Epithelial cell of esophagus (primary cell): ENCODE measurements around the gene MACROD1.
A peak's percentile ranks its signal among the peaks of the same experiment; 100 is the strongest.

Experiments used
- DNase-seq: peaks from one replicate; pipeline ENCODE4 v3.0.0; 2010; ENCODE audit warnings: low read depth
- H3K4me3 ChIP-seq: 2 replicates; pipeline ENCODE4 v1.5.1; 2011; ENCODE audit warnings: mild to moderate bottlenecking, low read length, control low read depth
- TF ChIP-seq, protein P1 (sequence below): IDR thresholded peaks from 2 replicates; pipeline ENCODE4 v1.5.1; 2011; ENCODE audit warnings: low read depth, mild to moderate bottlenecking, low read length, control low read depth, inconsistent platforms; ENCODE audit not compliant: insufficient read depth; ENCODE audit errors: missing control alignments

MACROD1 gene

DNA sequence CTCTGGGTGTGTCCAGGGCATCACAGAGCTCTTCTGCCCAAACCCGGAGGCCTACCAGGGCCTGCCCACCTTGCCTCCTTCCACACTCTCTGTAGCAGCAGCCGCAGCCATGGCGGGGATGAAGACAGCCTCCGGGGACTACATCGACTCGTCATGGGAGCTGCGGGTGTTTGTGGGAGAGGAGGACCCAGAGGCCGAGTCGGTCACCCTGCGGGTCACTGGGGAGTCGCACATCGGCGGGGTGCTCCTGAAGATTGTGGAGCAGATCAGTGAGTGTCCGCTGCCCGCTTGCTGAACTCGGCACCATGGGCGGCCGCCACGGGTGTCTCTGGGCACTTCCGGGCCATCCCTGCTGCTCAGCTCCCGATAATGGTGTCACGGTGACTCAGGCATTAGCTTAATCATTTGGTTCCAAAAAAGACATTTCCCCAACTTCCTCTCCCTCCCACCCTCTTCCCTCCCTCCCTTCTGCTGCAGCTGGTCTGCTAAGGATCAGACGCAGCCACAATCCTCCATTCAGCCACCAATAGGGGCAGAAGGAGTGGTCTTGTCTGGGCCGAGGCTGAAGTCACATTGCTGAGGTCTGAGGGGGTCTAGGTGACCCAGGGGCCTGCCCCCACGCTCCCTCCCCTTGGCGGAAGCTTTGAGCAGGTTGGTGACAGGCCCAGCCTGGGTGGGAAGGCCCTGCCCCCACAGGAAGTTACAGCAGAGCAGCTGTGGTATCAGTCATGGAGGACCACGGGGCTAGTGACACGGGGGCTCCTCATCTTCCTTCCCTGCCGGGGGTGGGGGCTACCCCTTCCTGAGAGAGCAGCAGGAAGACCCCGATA is 41.6 kb upstream of the MACROD1 start:
- DNase-seq = no peak
- TF ChIP-seq, protein P1, sequence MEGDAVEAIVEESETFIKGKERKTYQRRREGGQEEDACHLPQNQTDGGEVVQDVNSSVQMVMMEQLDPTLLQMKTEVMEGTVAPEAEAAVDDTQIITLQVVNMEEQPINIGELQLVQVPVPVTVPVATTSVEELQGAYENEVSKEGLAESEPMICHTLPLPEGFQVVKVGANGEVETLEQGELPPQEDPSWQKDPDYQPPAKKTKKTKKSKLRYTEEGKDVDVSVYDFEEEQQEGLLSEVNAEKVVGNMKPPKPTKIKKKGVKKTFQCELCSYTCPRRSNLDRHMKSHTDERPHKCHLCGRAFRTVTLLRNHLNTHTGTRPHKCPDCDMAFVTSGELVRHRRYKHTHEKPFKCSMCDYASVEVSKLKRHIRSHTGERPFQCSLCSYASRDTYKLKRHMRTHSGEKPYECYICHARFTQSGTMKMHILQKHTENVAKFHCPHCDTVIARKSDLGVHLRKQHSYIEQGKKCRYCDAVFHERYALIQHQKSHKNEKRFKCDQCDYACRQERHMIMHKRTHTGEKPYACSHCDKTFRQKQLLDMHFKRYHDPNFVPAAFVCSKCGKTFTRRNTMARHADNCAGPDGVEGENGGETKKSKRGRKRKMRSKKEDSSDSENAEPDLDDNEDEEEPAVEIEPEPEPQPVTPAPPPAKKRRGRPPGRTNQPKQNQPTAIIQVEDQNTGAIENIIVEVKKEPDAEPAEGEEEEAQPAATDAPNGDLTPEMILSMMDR = no peak
- H3K4me3 ChIP-seq = no peak overlapping the region

DNA sequence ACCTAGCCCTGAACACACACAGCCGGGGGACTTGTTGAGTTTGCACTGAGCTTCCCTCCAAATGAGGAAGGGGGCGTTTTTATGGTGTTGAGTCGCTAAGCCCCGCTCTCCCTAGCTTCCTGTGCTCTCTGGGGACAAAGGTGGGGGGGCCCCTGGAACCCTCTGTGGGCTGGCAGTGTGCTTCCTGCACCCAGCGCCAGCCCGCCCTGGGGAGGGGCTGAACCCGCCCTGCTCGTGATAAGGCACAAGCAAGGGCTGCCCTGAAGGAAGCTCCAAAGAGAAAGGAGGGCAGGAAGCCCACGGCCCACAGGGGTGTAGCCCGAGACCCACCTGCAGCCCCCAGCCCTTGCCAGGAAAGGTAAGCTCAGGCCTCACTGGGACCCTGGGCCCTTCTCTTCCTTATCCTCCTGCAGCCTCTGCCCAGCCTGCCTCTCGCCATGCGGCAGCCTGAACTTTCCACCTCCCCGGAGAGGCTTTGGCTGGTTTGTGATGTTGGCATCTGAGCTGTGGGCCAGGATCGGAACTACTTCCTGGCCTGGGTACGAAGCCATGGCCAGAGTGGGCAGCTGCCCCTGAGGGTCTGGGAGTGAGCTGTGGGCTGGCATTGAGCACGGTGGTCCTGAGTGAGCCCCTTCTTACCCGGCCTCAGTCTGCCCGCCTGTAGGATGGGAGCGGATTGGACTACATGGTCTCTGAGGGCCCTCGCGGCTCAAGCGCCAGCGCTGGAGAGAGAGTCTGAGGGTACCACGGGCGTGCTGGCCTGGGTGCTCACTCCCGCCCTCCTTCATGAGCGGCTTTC is 40.7 kb upstream of the MACROD1 start, which contains the start of gene FERMT3:
TSS of gene FERMT3 (plus strand) at position 265 of the 799 bp plus-strand sequence. CDS start 644 bp downstream, outside the sequence.
- TF ChIP-seq, protein P1 = no peak
- DNase-seq = no peak
- no peak within 1 kb of the TSS for H3K4me3 ChIP-seq

DNA sequence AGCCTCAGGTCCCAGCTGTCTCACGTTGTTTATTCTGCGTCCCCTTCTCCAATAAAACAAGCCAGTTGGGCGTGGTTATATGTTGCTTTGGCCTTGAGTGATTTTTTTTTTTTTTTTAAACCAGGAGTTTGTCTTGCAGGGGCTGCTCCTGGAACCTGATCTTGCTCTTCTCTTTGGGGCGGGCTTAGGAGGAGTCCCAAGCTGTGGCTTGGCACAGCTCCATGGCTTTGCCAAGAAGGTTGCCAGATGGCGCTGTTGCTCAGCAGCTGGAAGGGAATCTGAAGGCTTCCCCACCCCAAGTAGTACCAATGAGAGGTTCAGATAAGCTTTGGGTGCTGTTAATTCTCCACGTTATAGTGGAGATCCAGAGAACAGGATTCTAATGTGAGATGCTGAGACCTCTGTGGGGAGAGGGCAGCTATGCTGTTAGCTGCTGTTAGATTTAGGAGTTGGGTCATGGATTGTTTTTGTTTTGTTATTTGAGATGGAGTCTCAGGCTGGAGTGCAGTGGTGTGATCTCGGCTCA is 38.6 kb upstream of the MACROD1 start:
- TF ChIP-seq, protein P1 = peak; percentile 88
- H3K4me3 ChIP-seq = no peak overlapping the region
- peak; percentile 94 for DNase-seq

DNA sequence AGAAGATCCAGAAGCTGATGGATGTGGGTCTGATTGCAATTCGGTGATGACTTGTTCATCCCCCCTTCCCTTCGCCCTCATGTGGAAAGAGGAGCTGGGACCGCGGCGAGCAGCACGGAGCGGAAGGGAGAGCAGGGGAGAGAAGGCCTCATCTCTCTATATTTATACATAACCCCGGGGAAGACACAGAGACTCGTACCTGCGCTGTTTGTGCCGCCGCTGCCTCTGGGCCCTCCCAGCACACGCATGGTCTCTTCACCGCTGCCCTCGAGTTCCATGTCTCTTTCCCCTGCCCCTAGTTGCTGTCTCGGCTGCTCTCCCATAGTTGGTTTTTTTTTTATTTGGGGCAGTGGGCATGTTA is 38.1 kb upstream of the MACROD1 start:
- no peak overlapping the region for H3K4me3 ChIP-seq
- DNase-seq = no peak
- TF ChIP-seq, protein P1 = no peak

DNA sequence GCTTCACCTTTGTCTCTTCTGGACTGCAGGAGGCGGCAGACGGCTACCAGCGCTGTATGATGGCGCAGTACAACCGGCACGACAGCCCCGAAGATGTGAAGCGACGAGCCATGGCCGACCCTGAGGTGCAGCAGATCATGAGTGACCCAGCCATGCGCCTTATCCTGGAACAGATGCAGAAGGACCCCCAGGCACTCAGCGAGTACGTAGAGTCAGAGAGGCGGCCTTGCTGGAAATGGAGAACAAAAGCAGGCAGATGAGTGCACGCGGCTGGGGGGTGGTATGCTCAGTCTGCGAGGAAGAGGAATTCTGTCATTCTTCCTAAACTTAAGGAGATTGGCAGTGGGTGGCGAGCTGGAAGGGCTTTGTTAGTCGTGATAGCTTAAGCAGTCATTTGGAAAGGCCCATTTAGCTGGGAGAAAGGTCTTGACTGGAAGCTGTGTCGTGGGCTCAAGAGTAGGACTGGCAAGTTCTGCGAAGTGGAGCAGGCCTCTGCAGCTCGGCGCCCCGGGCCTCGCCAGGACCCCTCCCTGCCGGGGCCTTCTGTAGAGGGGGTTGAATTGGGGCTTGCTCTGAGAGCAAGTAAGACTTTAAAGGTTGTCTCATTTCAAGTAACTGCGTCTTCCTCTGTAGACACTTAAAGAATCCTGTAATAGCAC is 37.6 kb upstream of the MACROD1 start:
- TF ChIP-seq, protein P1 = no peak
- DNase-seq = no peak
- H3K4me3 ChIP-seq = no peak overlapping the region

DNA sequence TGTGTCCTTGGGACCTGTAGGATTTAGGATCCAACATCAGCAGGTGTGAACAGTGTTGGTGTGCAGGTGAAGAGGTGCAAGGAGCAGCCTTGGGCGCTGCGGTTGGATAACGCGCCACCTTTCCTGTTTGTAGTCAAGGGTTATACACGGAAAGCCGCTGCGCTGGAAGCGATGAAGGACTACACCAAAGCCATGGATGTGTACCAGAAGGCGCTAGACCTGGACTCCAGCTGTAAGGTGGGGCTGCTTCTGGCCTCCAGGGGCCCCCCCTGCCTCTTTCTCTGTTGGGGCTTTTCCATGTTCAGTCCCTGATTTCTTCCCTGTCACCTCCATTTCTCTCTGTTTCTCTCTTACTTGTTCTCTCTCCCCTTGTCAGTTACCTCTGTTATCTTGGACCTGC is 37.1 kb upstream of the MACROD1 start:
- H3K4me3 ChIP-seq = no peak overlapping the region
- DNase-seq = no peak
- TF ChIP-seq, protein P1 = no peak
